GM12892 (cell line): ENCODE data around the gene SLC7A11.

Experiments
- POLR2A ChIP-seq: IDR thresholded peaks from 2 replicates; pipeline ENCODE4 v1.6.1; 2011; ENCODE audit warnings: low read depth, low read length, control low read depth
- POLR2AphosphoS5 ChIP-seq: IDR thresholded peaks from 2 replicates; pipeline ENCODE4 v1.6.1; 2011; ENCODE audit warnings: low read depth, low read length, control low read depth
- TAF1 ChIP-seq: IDR thresholded peaks from 2 replicates; pipeline ENCODE4 v1.6.1; 2011; ENCODE audit warnings: low read depth, mild to moderate bottlenecking, control low read depth, low read length, borderline replicate concordance

DNA sequence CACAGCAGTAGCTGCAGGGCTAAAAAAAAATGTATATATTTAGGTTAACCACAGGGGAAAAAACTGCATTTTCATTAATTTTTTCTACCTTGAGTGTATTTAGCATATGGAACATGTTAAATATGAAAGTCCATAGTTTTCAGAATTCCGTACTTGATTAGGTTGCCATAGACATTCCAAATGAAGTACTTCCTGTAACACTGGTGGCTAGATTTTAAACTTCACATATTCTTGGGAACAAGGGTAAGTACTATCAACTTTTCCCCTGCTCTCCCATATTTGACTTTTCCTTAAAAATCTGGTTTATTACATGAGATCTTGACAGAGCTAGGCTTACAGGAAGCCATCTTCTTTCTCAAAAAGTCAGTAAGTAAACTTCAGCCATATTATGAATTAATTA, 9.8 kb downstream of the SLC7A11 start:
- TF ChIP-seq POLR2AphosphoS5 = no peak
- TF ChIP-seq POLR2A = no peak
- no peak for TF ChIP-seq TAF1
